H1 (cell line): ENCODE measurements around the gene FAM240A. TPM values are rescaled to one million over a fixed set of nuclear protein-coding genes. Genes with fewer than 3 reads are reported as not detected.

Experiments used
- CTCF ChIA-PET: fragments of 300-600 bp; sonication (Branson Sonifier 250); formaldehyde crosslinking; loops from one replicate; lab custom pipeline; 2021; ENCODE audit not compliant: partially characterized antibody; lab: Charles Lee
- POLR2A ChIA-PET: fragments of 300-600 bp; sonication (Branson Sonifier 250); formaldehyde crosslinking; loops from one replicate; lab custom pipeline; 2021; ENCODE audit warnings: inconsistent platforms; ENCODE audit not compliant: partially characterized antibody; lab: Charles Lee
- DNase-seq, 2 experiments: peaks; one replicate each; pipeline versions ENCODE4 v3.0.0 to v3.0.0-alpha.2; 2010 to 2022; ENCODE audit warnings: low spot score in 2 of 2, low read depth in 1 of 2, mixed read lengths in 1 of 2
- FAIRE-seq: peaks from 2 replicates; lab custom pipeline; 2011; peaks lifted over from hg19 to GRCh38; lab: Jason Lieb, UNC
- H2AFZ ChIP-seq: 2 replicates; pipeline ENCODE4 v1.8.1; 2012; ENCODE audit warnings: low read length, inconsistent platforms
- H2AK5ac ChIP-seq: 2 replicates; pipeline ENCODE4 v1.6.1; 2013; ENCODE audit warnings: low read depth, low read length
- H2BK120ac ChIP-seq: replicated peaks from 2 replicates; pipeline ENCODE3; 2013; ENCODE audit warnings: low read depth, low read length, inconsistent platforms
- H2BK12ac ChIP-seq: 2 replicates; pipeline ENCODE4 v1.6.1; 2013; ENCODE audit warnings: low read depth, low read length
- H2BK15ac ChIP-seq: 2 replicates; pipeline ENCODE4 v1.6.1; 2013; ENCODE audit warnings: low read length
- H2BK20ac ChIP-seq: 2 replicates; pipeline ENCODE4 v1.6.1; 2013; ENCODE audit warnings: low read length
- H2BK5ac ChIP-seq: 2 replicates; pipeline ENCODE4 v1.6.1; 2013; ENCODE audit warnings: low read depth, low read length
- H3K14ac ChIP-seq: 2 replicates; pipeline ENCODE4 v1.6.1; 2013; ENCODE audit warnings: inconsistent platforms; ENCODE audit not compliant: insufficient read length
- H3K18ac ChIP-seq: 2 replicates; pipeline ENCODE4 v1.6.1; 2013; ENCODE audit warnings: low read length; ENCODE audit errors: extremely low read depth
- H3K23ac ChIP-seq: 2 replicates; pipeline ENCODE4 v1.6.1; 2013; ENCODE audit warnings: inconsistent platforms; ENCODE audit not compliant: insufficient read length
- H3K23me2 ChIP-seq: 2 replicates; pipeline ENCODE4 v1.6.1; 2013; ENCODE audit warnings: low read depth, low read length
- H3K27ac ChIP-seq: 2 replicates; pipeline ENCODE4 v1.6.1; 2011; ENCODE audit warnings: low read depth, low read length, inconsistent platforms
- H3K27me3 ChIP-seq, 4 experiments: replicated peaks in 1 of 4; 1 replicate in 1 of 4; 2 replicates in 3 of 4; pipeline versions ENCODE4 v1.6.1 to v1.8.1; 2011 to 2013; ENCODE audit warnings: low read length in 3 of 4, mild to moderate bottlenecking in 3 of 4, inconsistent platforms in 2 of 4, mixed read lengths in 2 of 4, moderate library complexity in 1 of 4; ENCODE audit not compliant: control insufficient read depth in 3 of 4, insufficient read depth in 3 of 4; ENCODE audit errors: extremely low read depth in 1 of 4
- H3K36me3 ChIP-seq, 4 experiments: 2 replicates each; pipeline versions ENCODE4 v1.6.1 to v1.8.1; 2011 to 2013; ENCODE audit warnings: mild to moderate bottlenecking in 4 of 4, low read length in 3 of 4, moderate library complexity in 2 of 4, control low read depth in 1 of 4, inconsistent platforms in 1 of 4; ENCODE audit not compliant: insufficient read depth in 4 of 4, control insufficient read depth in 2 of 4
- H3K4ac ChIP-seq: replicated peaks from 2 replicates; pipeline ENCODE3; 2013; ENCODE audit warnings: low read length, low read depth, mixed read lengths, inconsistent platforms; ENCODE audit not compliant: insufficient read length
- H3K4me1 ChIP-seq, 4 experiments: replicated peaks in 1 of 4; 1 replicate in 1 of 4; 2 replicates in 3 of 4; pipeline versions ENCODE4 v1.6.1 to v1.8.1; 2011 to 2013; ENCODE audit warnings: low read length in 3 of 4, inconsistent platforms in 2 of 4, mixed read lengths in 1 of 4; ENCODE audit not compliant: insufficient read depth in 4 of 4, control insufficient read depth in 3 of 4
- H3K4me2 ChIP-seq, 2 experiments: 2 replicates each; pipeline versions ENCODE4 v1.6.1 to v1.8.1; 2011 to 2013; ENCODE audit warnings: low read depth in 2 of 2, low read length in 2 of 2, control low read depth in 1 of 2, inconsistent platforms in 1 of 2, mild to moderate bottlenecking in 1 of 2; ENCODE audit not compliant: insufficient read depth in 1 of 2
- H3K4me3 ChIP-seq, 4 experiments: fragments of 200-600, 300-600 bp in 1 of 4; sonication (generic), shearing (Covaris generic), sonication (Bioruptor Twin) in 1 of 4; 2 replicates each; pipeline versions ENCODE4 v1.5.1 to v1.8.1; 2011 to 2016; ENCODE audit warnings: low read length in 4 of 4, low read depth in 3 of 4, control low read depth in 2 of 4, inconsistent platforms in 2 of 4, mild to moderate bottlenecking in 2 of 4, mixed read lengths in 1 of 4, moderate library complexity in 1 of 4; ENCODE audit not compliant: insufficient read depth in 2 of 4; ENCODE audit errors: extremely low read depth in 1 of 4
- H3K56ac ChIP-seq: replicated peaks from 2 replicates; pipeline ENCODE3; 2013; ENCODE audit warnings: low read depth, mild to moderate bottlenecking, mixed read lengths, low read length, inconsistent platforms; ENCODE audit not compliant: insufficient read length
- H3K79me1 ChIP-seq: 2 replicates; pipeline ENCODE4 v1.6.1; 2013; ENCODE audit warnings: low read depth, low read length, control low read depth
- H3K79me2 ChIP-seq, 2 experiments: 2 replicates each; pipeline versions ENCODE4 v1.6.1 to v1.8.1; 2012 to 2013; ENCODE audit warnings: low read length in 2 of 2, mild to moderate bottlenecking in 2 of 2, inconsistent platforms in 1 of 2; ENCODE audit not compliant: insufficient read depth in 2 of 2, control insufficient read depth in 1 of 2
- H3K9ac ChIP-seq, 4 experiments: replicated peaks in 1 of 4; 1 replicate in 1 of 4; 2 replicates in 3 of 4; pipeline versions ENCODE4 v1.6.1 to v1.8.1; 2011 to 2013; ENCODE audit warnings: low read depth in 3 of 4, low read length in 3 of 4, control low read depth in 2 of 4, mild to moderate bottlenecking in 2 of 4, moderate library complexity in 2 of 4, inconsistent platforms in 1 of 4; ENCODE audit errors: extremely low read depth in 1 of 4
- H3K9me3 ChIP-seq, 2 experiments: 2 replicates each; pipeline versions ENCODE4 v1.6.1 to v1.8.1; 2012 to 2013; ENCODE audit warnings: mild to moderate bottlenecking in 2 of 2, moderate library complexity in 2 of 2, control low read depth in 1 of 2, inconsistent platforms in 1 of 2, low read depth in 1 of 2, low read length in 1 of 2, mixed read lengths in 1 of 2; ENCODE audit not compliant: insufficient read depth in 2 of 2
- H4K20me1 ChIP-seq, 2 experiments: replicated peaks in 1 of 2; 2 replicates each; pipeline versions ENCODE3 to v1.8.1; 2011 to 2013; ENCODE audit warnings: inconsistent platforms in 2 of 2, low read length in 2 of 2, mild to moderate bottlenecking in 1 of 2; ENCODE audit not compliant: insufficient read depth in 2 of 2, control insufficient read depth in 1 of 2
- H4K5ac ChIP-seq: 2 replicates; pipeline ENCODE4 v1.6.1; 2013; ENCODE audit warnings: low read length, low read depth, mixed read lengths, inconsistent platforms; ENCODE audit not compliant: insufficient read length
- H4K8ac ChIP-seq: 2 replicates; pipeline ENCODE4 v1.8.0; 2013; ENCODE audit warnings: mild to moderate bottlenecking, moderate library complexity, low read length, inconsistent platforms; ENCODE audit not compliant: insufficient read depth; ENCODE audit errors: extremely low read depth
- H4K91ac ChIP-seq: replicated peaks from 2 replicates; pipeline ENCODE3; 2013; ENCODE audit warnings: low read length, mixed read lengths, inconsistent platforms; ENCODE audit not compliant: insufficient read length
- CEBPB ChIP-seq: IDR thresholded peaks from 2 replicates; pipeline ENCODE4 v1.6.1; 2012; ENCODE audit warnings: low read depth, low read length
- CHD2 ChIP-seq: IDR thresholded peaks from 2 replicates; pipeline ENCODE4 v1.6.1; 2012; ENCODE audit warnings: low read length, improper control_type of control experiment
- JUND ChIP-seq: IDR thresholded peaks from 2 replicates; pipeline ENCODE4 v1.6.1; 2011; ENCODE audit warnings: mild to moderate bottlenecking, improper control_type of control experiment, low read length
- POLR2A ChIP-seq, 2 experiments: IDR thresholded peaks; 1 replicate in 1 of 2; 2 replicates in 1 of 2; pipeline ENCODE4 v1.6.1; 2011; ENCODE audit warnings: low read depth in 2 of 2, low read length in 2 of 2, mild to moderate bottlenecking in 2 of 2; ENCODE audit errors: control extremely low read depth in 1 of 2
- SRF ChIP-seq: IDR thresholded peaks from 2 replicates; pipeline ENCODE4 v1.6.1; 2011; ENCODE audit warnings: mild to moderate bottlenecking, low read depth, low read length, moderate library complexity
- WGBS, 2 experiments: shearing (Covaris generic) in 1 of 2; methylation state at CpG; one replicate each; pipeline versions ENCODE4 v1.1.6 to v1.1.7; 2013 to 2015; ENCODE audit warnings: low lambda C conversion rate in 2 of 2, mixed read lengths in 2 of 2, inconsistent platforms in 1 of 2, low coverage in 1 of 2, missing lambda C conversion rate in 1 of 2; ENCODE audit not compliant: insufficient replicate concordance in 2 of 2, insufficient coverage in 1 of 2, insufficient read length in 1 of 2; ENCODE audit errors: extremely low coverage in 1 of 2, missing lambda C conversion rate in 1 of 2; 5-methylcytosine and 5-hydroxymethylcytosine counted together
- polyA plus RNA-seq, 7 experiments: library from polyadenylated mRNA; depleted of rRNA in 3 of 7; stranded (reverse) in 5 of 7; unstranded in 2 of 7; fragments of >200 nt in 5 of 7; fragments of 200-250 nt in 2 of 7; gene quantifications; 1 replicate in 5 of 7; 2 replicates in 1 of 7; 4 replicates in 1 of 7; pipeline versions ENCODE4 v1.2.1 to v1.2.3, GENCODE V29; 2011 to 2013; ENCODE audit warnings: missing spikeins in 2 of 7, mixed read lengths in 2 of 7
- total RNA-seq: library from RNA; stranded (reverse); fragmentation: NEBNext Ultra II Directional; extraction: Animal tissue kit (Norgen Biotek cat#: 25700); gene quantifications from 2 replicates; pipeline ENCODE4 v1.2.1, GENCODE V29; 2021

Gene FAM240A
- total and polyA plus RNA-seq, 2 of the 8 experiments (the other 6 are each of a cell fraction or from before 2014, with no cell fraction given): 0.08 TPM; not detected in 1

DNA sequence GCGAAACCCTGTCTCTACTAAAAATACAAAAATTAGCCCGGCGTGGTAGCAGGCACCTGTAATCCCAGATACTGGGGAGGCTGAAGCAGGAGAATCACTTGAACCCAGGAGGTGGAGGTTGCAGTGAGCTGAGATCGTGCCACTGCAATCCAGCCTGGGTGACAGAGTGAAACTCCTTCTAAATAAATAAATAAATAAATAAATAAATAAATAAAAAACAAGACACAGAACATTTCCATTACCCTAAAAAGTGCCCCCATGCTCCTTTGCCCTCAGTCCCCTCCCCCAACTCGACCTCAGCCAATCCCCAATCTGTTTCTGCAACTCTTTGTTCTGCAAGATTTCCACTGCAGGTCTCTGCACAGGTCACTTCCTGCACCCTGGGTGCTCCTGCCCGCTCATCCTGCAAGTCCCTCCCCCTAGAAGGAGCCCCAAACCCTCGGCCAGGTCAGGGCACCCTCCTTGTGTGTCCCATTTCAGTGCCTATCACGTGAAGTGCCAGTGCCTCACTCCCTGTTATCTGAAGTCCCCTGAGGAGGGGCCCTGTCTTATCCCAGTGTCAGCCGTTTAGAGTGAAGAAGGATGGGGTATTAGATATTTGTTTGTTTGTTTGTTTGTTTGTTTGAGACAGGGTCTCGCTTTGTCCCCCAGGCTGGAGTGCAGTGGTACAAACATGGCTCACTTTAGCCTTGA lies 1.1 kb downstream of the FAM240A start:
- no peak overlapping the region for H2AFZ ChIP-seq
- POLR2A ChIA-PET: interaction anchor here (0.7 to 1.4 kb wide), 5 partner anchors 20 to 39 kb away, joined by 3 to 5 read pairs (median 3); a partner anchor contains a TSS
- 79% methylated on average over 10 of the region's 10 CpGs; no CpG with 5 or more reads in 1 of the 2 experiments for whole genome bisulfite sequencing, 2 experiments

More for the DNA sequence above, 1.1 kb downstream of the FAM240A start:
- FAIRE-seq: no peak
- H2AK5ac ChIP-seq: no peak overlapping the region
- no peaks in the 10 kb centered on the region for H3K79me2 ChIP-seq
- no peak overlapping the region; the same call in 1 of the 2 replicates for H2BK15ac ChIP-seq
- TF ChIP-seq JUND: no peak
- TF ChIP-seq CHD2: no peak
- TF ChIP-seq SRF: no peak
- TF ChIP-seq CEBPB: no peak
- TF ChIP-seq POLR2A (IDR thresholded peaks at IDR 0.05; ENCODE audit: control extremely low read depth in 1 of 2, low read depth in 2 of 2, low read length in 2 of 2): no peak
- TF ChIP-seq, all 59 proteins: peak for 0
- no peak overlapping the region for H2BK120ac ChIP-seq
- H3K9me3 ChIP-seq: no peaks in the 10 kb centered on the region
- H4K91ac ChIP-seq: peak overlapping the region; percentile 30
- H3K4ac ChIP-seq: no peak overlapping the region
- H3K4me3 ChIP-seq: no peak overlapping the region
- H3K14ac ChIP-seq: no peak overlapping the region
- no peak overlapping the region for H2BK12ac ChIP-seq
- no peaks in the 10 kb centered on the region for H3K79me1 ChIP-seq
- H3K27ac ChIP-seq: no peak overlapping the region
- H3K23ac ChIP-seq: no peak overlapping the region
- no peak overlapping the region for H3K4me2 ChIP-seq
- H2BK20ac ChIP-seq: no peak overlapping the region
- CTCF ChIA-PET: interaction anchor here (1.2 to 6.8 kb wide), 5 partner anchors 12 to 124 kb away, joined by 4 to 56 read pairs (median 5); no protein-coding TSS in a partner anchor
- H2BK5ac ChIP-seq: no peak overlapping the region
- H3K4me1 ChIP-seq: peaks cover 2 to 10% (median 5%) of the 10 kb centered on the region in 4 experiments; a peak in 6 of 7 replicates
- no peaks in the 10 kb centered on the region for H4K20me1 ChIP-seq
- no peaks in the 10 kb centered on the region for H3K23me2 ChIP-seq
- H3K27me3 ChIP-seq: no peaks in the 10 kb centered on the region
- no peak overlapping the region for H3K18ac ChIP-seq
- no peaks in the 10 kb centered on the region for H3K36me3 ChIP-seq
- DNase-seq: peak in 1 of 2 experiments; percentile 45
- H4K8ac ChIP-seq: no peak overlapping the region
- no peak overlapping the region for H3K56ac ChIP-seq
- H4K5ac ChIP-seq: no peak overlapping the region
- no peak overlapping the region for H3K9ac ChIP-seq
